ENCODE results near the gene SDK2.

DNA sequence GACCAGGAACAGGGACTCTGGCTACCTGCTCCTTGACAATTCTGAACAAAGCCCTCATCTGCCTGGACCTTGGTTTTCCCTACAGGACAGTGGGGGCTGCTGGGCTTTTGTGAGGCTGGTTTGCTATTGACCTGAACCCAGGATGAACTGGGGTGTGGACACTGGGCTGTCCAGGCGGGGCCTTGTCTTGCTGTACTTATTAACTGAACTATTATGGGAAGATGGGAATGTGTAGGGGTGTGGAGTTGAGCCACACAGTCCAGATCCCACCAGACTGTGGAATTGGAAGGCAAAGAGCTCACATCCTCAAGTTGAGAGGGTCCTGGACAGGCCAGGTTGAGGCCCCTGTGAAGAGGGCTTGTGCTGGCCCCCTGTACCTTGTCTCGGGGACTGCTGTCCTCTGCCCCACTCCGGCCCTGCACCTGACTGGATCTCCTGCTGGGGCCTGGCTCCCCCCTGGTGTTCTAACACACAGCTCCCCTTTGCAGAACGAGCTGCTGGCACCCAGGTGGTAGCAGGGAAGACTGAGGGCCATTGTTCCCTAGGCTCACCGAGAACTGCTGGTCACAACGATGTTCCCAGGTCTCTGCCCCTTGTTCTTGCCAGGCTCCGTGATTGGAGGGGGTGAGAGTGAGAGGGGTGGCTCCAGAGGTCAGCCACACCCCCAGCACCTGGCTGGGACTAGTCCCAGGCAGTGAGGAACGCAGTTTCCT, 280.6 kb downstream of the SDK2 start:
- TF ChIP-seq, protein P1, sequence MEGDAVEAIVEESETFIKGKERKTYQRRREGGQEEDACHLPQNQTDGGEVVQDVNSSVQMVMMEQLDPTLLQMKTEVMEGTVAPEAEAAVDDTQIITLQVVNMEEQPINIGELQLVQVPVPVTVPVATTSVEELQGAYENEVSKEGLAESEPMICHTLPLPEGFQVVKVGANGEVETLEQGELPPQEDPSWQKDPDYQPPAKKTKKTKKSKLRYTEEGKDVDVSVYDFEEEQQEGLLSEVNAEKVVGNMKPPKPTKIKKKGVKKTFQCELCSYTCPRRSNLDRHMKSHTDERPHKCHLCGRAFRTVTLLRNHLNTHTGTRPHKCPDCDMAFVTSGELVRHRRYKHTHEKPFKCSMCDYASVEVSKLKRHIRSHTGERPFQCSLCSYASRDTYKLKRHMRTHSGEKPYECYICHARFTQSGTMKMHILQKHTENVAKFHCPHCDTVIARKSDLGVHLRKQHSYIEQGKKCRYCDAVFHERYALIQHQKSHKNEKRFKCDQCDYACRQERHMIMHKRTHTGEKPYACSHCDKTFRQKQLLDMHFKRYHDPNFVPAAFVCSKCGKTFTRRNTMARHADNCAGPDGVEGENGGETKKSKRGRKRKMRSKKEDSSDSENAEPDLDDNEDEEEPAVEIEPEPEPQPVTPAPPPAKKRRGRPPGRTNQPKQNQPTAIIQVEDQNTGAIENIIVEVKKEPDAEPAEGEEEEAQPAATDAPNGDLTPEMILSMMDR (IDR thresholded peaks at IDR 0.05; ENCODE audit: insufficient read depth, low read depth, low read length) = no peak
- TF ChIP-seq EZH2 (IDR thresholded peaks at IDR 0.05; ENCODE audit: insufficient read depth, low read length) = no peak
